H1 (cell line): ENCODE data around the gene TNNT3. TPM values are rescaled to one million over a fixed set of nuclear protein-coding genes. Genes with fewer than 3 reads are reported as not detected.

Experiments
- HDAC6 ChIP-seq: IDR thresholded peaks from one replicate; pipeline ENCODE4 v1.7.1; 2012; ENCODE audit warnings: low read depth, mild to moderate bottlenecking, inconsistent platforms, low read length, moderate library complexity
- TBP ChIP-seq: IDR thresholded peaks from 2 replicates; pipeline ENCODE4 v1.6.1; 2011; ENCODE audit warnings: low read depth, low read length, improper control_type of control experiment
- polyA plus RNA-seq, 7 experiments: library from polyadenylated mRNA; depleted of rRNA in 3 of 7; stranded (reverse) in 5 of 7; unstranded in 2 of 7; fragments of >200 nt in 5 of 7; fragments of 200-250 nt in 2 of 7; gene quantifications; 1 replicate in 5 of 7; 2 replicates in 1 of 7; 4 replicates in 1 of 7; pipeline versions ENCODE4 v1.2.1 to v1.2.3, GENCODE V29; 2011 to 2013; ENCODE audit warnings: missing spikeins in 2 of 7, mixed read lengths in 2 of 7
- total RNA-seq: library from RNA; stranded (reverse); fragmentation: NEBNext Ultra II Directional; extraction: Animal tissue kit (Norgen Biotek cat#: 25700); gene quantifications from 2 replicates; pipeline ENCODE4 v1.2.1, GENCODE V29; 2021
- TF ChIP-seq, protein P1 (sequence below): IDR thresholded peaks from 2 replicates; pipeline ENCODE4 v1.6.1; 2012; ENCODE audit warnings: low read length, inconsistent platforms

Gene TNNT3
- total and polyA plus RNA-seq, 2 of the 8 experiments (the other 6 are each of a cell fraction or from before 2014, with no cell fraction given): not detected

DNA sequence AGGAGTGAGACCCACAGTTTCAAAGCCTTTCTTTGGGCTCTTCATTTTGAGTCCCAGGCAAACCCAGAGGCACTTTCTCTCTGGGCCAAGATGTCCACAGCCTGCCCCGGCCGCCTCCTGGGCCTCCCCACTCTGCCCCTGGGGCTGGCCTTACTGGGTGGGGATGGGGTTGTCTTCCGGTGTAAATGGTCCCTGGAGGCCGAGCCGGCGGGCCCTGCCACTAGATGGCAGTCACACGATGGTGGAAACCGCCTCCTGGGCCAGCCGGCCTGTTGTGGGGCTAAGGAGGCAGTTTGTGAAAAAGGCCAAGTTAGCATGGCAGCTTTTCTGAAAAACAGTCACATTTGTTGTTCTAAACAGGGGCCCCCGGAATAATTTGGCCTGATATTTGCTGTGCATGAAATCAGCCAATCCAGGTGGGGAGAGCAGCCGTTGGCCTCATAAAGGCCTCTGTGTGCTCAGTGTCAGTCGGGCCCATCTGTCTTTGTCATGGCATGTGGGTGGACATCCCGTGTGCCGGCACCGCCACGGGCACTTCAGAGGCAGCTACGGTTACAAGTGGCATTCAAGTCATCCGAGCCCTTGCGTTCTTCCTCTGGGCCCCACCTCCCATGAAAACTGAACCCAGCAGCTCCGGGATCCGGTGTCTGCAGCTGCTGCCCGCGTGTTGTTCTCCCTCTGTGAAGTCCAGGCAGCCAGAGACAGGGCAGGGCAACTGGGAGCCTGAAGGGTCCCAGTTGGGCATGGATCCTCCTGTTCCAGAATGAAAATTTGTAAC, 34.2 kb downstream of the TNNT3 start (continued):
- TF ChIP-seq TBP (no peak), HDAC6 (no peak)
- TF ChIP-seq, protein P1, sequence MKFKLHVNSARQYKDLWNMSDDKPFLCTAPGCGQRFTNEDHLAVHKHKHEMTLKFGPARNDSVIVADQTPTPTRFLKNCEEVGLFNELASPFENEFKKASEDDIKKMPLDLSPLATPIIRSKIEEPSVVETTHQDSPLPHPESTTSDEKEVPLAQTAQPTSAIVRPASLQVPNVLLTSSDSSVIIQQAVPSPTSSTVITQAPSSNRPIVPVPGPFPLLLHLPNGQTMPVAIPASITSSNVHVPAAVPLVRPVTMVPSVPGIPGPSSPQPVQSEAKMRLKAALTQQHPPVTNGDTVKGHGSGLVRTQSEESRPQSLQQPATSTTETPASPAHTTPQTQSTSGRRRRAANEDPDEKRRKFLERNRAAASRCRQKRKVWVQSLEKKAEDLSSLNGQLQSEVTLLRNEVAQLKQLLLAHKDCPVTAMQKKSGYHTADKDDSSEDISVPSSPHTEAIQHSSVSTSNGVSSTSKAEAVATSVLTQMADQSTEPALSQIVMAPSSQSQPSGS: no peak
